K562 (cell line): ENCODE data around the gene GTF2A2. TPM values are rescaled to one million over a fixed set of nuclear protein-coding genes. Genes with fewer than 3 reads are reported as not detected.

Experiments
- ATAC-seq: fragments of 200-7000 bp; cut with Tn5 transposase; 3 replicates; pipeline ENCODE4 v1.9.1; 2020; ENCODE audit warnings: moderate library complexity
- BruUV-seq: library from RNA; stranded (reverse); fragments of 400-500 nt; replicated peaks from 2 replicates; lab custom pipeline; 2021; lab: Mats Ljungman, UMichigan
- CTCF ChIA-PET: fragments of 300-600 bp; formaldehyde crosslinking; extraction: SDS; loops from one replicate; lab custom pipeline; 2021; ENCODE audit warnings: low intra/inter-chr PET ratio; lab: Yijun Ruan, JAX
- POLR2A ChIA-PET: fragments of 300-600, 350-650 bp; sonication (Branson Sonifier 250); formaldehyde crosslinking; extraction: SDS; loops from one replicate; lab custom pipeline; 2021; ENCODE audit warnings: antibody characterized with exemption, inconsistent platforms; lab: Yijun Ruan, JAX
- DNase-seq, 4 experiments: peaks; one replicate each; pipeline versions ENCODE4 v3.0.0 to v3.0.0-alpha.2; 2011 to 2018; ENCODE audit warnings: low spot score in 3 of 4, mixed read lengths in 3 of 4; ENCODE audit errors: extremely low read depth in 1 of 4
- FAIRE-seq: peaks from 2 replicates; lab custom pipeline; 2011; peaks lifted over from hg19 to GRCh38; lab: Jason Lieb, UNC
- H2AFZ ChIP-seq: 2 replicates; pipeline ENCODE4 v1.6.0; 2011; ENCODE audit warnings: low read depth, low read length, control low read depth, inconsistent platforms
- H3K27ac ChIP-seq: fragments of 200-600 bp; 3 replicates; pipeline ENCODE4 v1.8.0; 2011; ENCODE audit warnings: low read depth, mild to moderate bottlenecking, control low read depth, inconsistent platforms, low read length, moderate library complexity, mixed read lengths; ENCODE audit errors: extremely low read depth
- H3K27me3 ChIP-seq, 2 experiments: fragments of 300-600 bp in 1 of 2; 2 replicates in 1 of 2; 3 replicates in 1 of 2; pipeline versions ENCODE4 v1.6.0 to v1.8.0; 2011; ENCODE audit warnings: inconsistent platforms in 2 of 2, low read length in 2 of 2, mild to moderate bottlenecking in 1 of 2, mixed read lengths in 1 of 2, moderate library complexity in 1 of 2; ENCODE audit not compliant: control insufficient read depth in 2 of 2, insufficient read depth in 2 of 2
- H3K36me3 ChIP-seq: fragments of 300-600 bp; 3 replicates; pipeline ENCODE4 v1.8.0; 2011; ENCODE audit warnings: mild to moderate bottlenecking, low read length, inconsistent platforms; ENCODE audit not compliant: control insufficient read depth, insufficient read depth
- H3K4me1 ChIP-seq, 2 experiments: fragments of 200-600 bp in 1 of 2; replicated peaks in 1 of 2; 2 replicates in 1 of 2; 3 replicates in 1 of 2; pipeline versions ENCODE4 v1.5.1 to v1.8.0; 2011; ENCODE audit warnings: inconsistent platforms in 2 of 2, low read length in 2 of 2, mild to moderate bottlenecking in 1 of 2, mixed read lengths in 1 of 2, moderate library complexity in 1 of 2; ENCODE audit not compliant: control insufficient read depth in 2 of 2, insufficient read depth in 2 of 2
- H3K4me2 ChIP-seq: 2 replicates; pipeline ENCODE4 v1.6.1; 2011; ENCODE audit warnings: low read length, control low read depth, inconsistent platforms, mixed read lengths; ENCODE audit not compliant: insufficient read depth
- H3K4me3 ChIP-seq: fragments of 200-600 bp; sonication (generic), shearing (Covaris generic); 2 replicates; pipeline ENCODE4 v1.5.1; 2016; ENCODE audit warnings: control low read depth, inconsistent platforms
- H3K79me2 ChIP-seq: fragments of 200-600 bp; 3 replicates; pipeline ENCODE4 v1.8.0; 2011; ENCODE audit warnings: low read length, inconsistent platforms; ENCODE audit not compliant: control insufficient read depth, insufficient read depth
- H3K9ac ChIP-seq, 2 experiments: 2 replicates each; pipeline versions ENCODE4 v1.6.0 to v1.6.1; 2011; ENCODE audit warnings: low read depth in 2 of 2, low read length in 2 of 2, control low read depth in 1 of 2, inconsistent platforms in 1 of 2, mild to moderate bottlenecking in 1 of 2, mixed read lengths in 1 of 2; ENCODE audit not compliant: insufficient read depth in 1 of 2
- H3K9me1 ChIP-seq: one replicate; pipeline ENCODE4 v1.6.0; 2011; ENCODE audit warnings: inconsistent platforms, mild to moderate bottlenecking, low read length, moderate library complexity; ENCODE audit not compliant: control insufficient read depth, insufficient read depth
- H3K9me3 ChIP-seq: replicated peaks from 2 replicates; pipeline ENCODE4 v1.5.1; 2011; ENCODE audit warnings: low read depth, low read length, inconsistent platforms; ENCODE audit not compliant: control insufficient read depth, insufficient read depth
- H4K20me1 ChIP-seq: replicated peaks from 2 replicates; pipeline ENCODE4 v1.6.1; 2011; ENCODE audit warnings: low read length, inconsistent platforms, mixed read lengths; ENCODE audit not compliant: control insufficient read depth, insufficient read depth
- ARID2 ChIP-seq: fragments of 450-650 bp; IDR thresholded peaks from 2 replicates; pipeline ENCODE4 v1.6.1; 2017; ENCODE audit warnings: antibody characterized with exemption, mild to moderate bottlenecking
- COPS2 ChIP-seq: fragments of 450-650 bp; conservative IDR thresholded peaks from 2 replicates; pipeline ENCODE4 v1.6.1; 2016; ENCODE audit warnings: mild to moderate bottlenecking, moderate library complexity
- ELF2 ChIP-seq: fragments of 250-450 bp; sonication (Bioruptor Pico); IDR thresholded peaks from 2 replicates; pipeline ENCODE4 v1.5.0; 2021; ENCODE audit warnings: mild to moderate bottlenecking
- GABPB2 ChIP-seq: fragments of 250-450 bp; sonication (Bioruptor Pico); conservative IDR thresholded peaks from 2 replicates; pipeline ENCODE4 v1.5.1; 2021; ENCODE audit warnings: mild to moderate bottlenecking
- NEUROD1 ChIP-seq: fragments of 150-350 bp; IDR thresholded peaks from 2 replicates; pipeline ENCODE4 v1.6.1; 2014; ENCODE audit warnings: borderline replicate concordance, low read length, low read depth; ENCODE audit not compliant: partially characterized antibody
- NR3C1 ChIP-seq: sonication (generic); formaldehyde crosslinking; IDR thresholded peaks from 2 replicates; pipeline ENCODE4 v1.8.1; 2022; ENCODE audit warnings: missing genetic modification reagents
- POLR3A ChIP-seq: IDR thresholded peaks from 2 replicates; pipeline ENCODE4 v1.6.1; 2011; ENCODE audit warnings: borderline replicate concordance, mild to moderate bottlenecking, moderate library complexity; ENCODE audit not compliant: insufficient read length, insufficient read depth; ENCODE audit errors: extremely low read depth
- THRAP3 ChIP-seq: fragments of 450-650 bp; IDR thresholded peaks from 2 replicates; pipeline ENCODE4 v1.6.1; 2016; ENCODE audit warnings: mild to moderate bottlenecking, inconsistent platforms, borderline replicate concordance
- VEZF1 ChIP-seq: fragments of 200-800 bp; sonication (Bioruptor generic); IDR thresholded peaks from 2 replicates; pipeline ENCODE4 v1.6.1; 2017; ENCODE audit warnings: missing genetic modification characterization, missing compliant biosample characterization
- ZC3H11A ChIP-seq: IDR thresholded peaks from 2 replicates; pipeline ENCODE4 v1.6.1; 2012; ENCODE audit warnings: low read depth, low read length, improper control_type of control experiment
- ZNF143 ChIP-seq: sonication (generic); formaldehyde crosslinking; IDR thresholded peaks from 2 replicates; pipeline ENCODE4 v1.9.0; 2022; ENCODE audit warnings: mild to moderate bottlenecking, missing genetic modification reagents
- WGBS: fragments of 100-300 bp; shearing (Covaris generic); methylation state at CpG from one replicate; pipeline ENCODE4 v1.1.6; 2016; ENCODE audit warnings: low coverage, mixed read lengths; ENCODE audit not compliant: insufficient coverage; ENCODE audit errors: missing lambda C conversion rate; 5-methylcytosine and 5-hydroxymethylcytosine counted together
- in situ Hi-C: fragments of 300-500 bp; cut with MboI; formaldehyde crosslinking; loops from 4 replicates; pipeline ENCODE4 v1.15.0; 2018; ENCODE audit warnings: inconsistent platforms, mixed read lengths
- intact Hi-C: fragments of 100-400 bp; cut with micrococcal nuclease; formaldehyde crosslinking; loops from 2 replicates; pipeline ENCODE4 v1.14.2; 2022
- polyA plus RNA-seq, 8 experiments: library from polyadenylated mRNA; depleted of rRNA in 4 of 8; stranded (reverse) in 5 of 8; unstranded in 3 of 8; fragments of >200 nt; fragmentation: Nextera tagmentation in 2 of 8; fragmentation: Illumina TruSeq in 1 of 8; extraction: Ambion mirVana in 2 of 8; extraction: Trizol in 1 of 8; gene quantifications; 2 replicates each; pipeline versions ENCODE4 v1.2.1 to v1.2.3, GENCODE V29; 2011 to 2014; ENCODE audit warnings: inconsistent platforms in 1 of 8, missing spikeins in 1 of 8
- total RNA-seq, 7 experiments: library from RNA; depleted of rRNA in 6 of 7; stranded (reverse); fragments of >200 nt in 6 of 7; fragmentation: Illumina TruSeq in 2 of 7; extraction: Trizol in 2 of 7; gene quantifications; 2 replicates each; pipeline versions ENCODE4 v1.2.1 to v1.2.3, GENCODE V29; 2011 to 2021; ENCODE audit warnings: low replicate concordance in 1 of 7
- TF ChIP-seq, protein P1 (sequence below): fragments of 250-450 bp; sonication (Bioruptor Pico); IDR thresholded peaks from 2 replicates; pipeline ENCODE4 v1.8.0; 2022; ENCODE audit warnings: moderate library complexity, mild to moderate bottlenecking, inconsistent platforms

The GTF2A2 gene
- total and polyA plus RNA-seq, 9 of the 15 experiments (the other 6 are each of a cell fraction or from before 2014, with no cell fraction given): 128 to 656 (median 172) TPM

DNA sequence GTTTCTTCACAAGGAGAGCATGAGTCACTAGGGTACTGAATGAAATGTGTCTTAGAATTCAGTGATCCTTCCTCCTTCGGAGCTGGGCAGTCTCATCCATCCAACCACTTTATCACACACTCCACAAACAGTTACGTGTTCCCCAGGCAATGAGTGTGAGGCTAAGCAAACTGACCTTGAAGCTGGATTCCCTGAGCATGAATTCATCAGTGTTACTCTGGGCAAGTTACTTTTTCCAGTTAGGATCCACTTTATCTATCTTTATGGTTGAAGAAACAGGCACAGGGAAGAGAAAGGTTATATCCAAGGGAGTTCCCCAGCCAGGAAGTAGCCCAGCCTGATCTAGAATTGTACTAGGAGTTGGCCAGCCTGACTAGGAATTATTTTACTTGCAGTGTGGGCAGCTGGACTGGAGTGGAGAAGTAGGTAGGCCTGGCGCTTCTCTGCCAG lies 62.8 kb downstream of the GTF2A2 start:
- 3% methylated on average over 3 of the region's 3 CpGs for WGBS
- intact Hi-C loops (no loop called here), in situ Hi-C loops (no loop called here)
- Histone ChIP-seq H3K9ac (no peak overlapping the region), H3K4me3 (no peak overlapping the region), H3K4me1 (no peaks in the 10 kb centered on the region), H3K79me2 (no peaks in the 10 kb centered on the region), H3K9me3 (no peaks in the 10 kb centered on the region), H3K36me3 (no peaks in the 10 kb centered on the region), H3K4me2 (no peak overlapping the region), H4K20me1 (no peaks in the 10 kb centered on the region), H3K27ac (no peak overlapping the region), H3K27me3 (peaks cover 7 to 10% of the 10 kb centered on the region in 2 experiments; a peak in 4 of 5 replicates), H3K9me1 (no peaks in the 10 kb centered on the region), H2AFZ (no peak overlapping the region)
- ATAC-seq (no peak), DNase-seq (no peak), FAIRE-seq (peak; percentile 11)
- CTCF ChIA-PET: no interaction called here
- TF ChIP-seq, protein P1, sequence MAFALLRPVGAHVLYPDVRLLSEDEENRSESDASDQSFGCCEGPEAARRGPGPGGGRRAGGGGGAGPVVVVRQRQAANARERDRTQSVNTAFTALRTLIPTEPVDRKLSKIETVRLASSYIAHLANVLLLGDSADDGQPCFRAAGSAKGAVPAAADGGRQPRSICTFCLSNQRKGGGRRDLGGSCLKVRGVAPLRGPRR (CRISPR knock-in tag): no peak
- TF ChIP-seq ARID2 (no peak), POLR3A (no peak), VEZF1 (CRISPR knock-in tag) (no peak), THRAP3 (no peak), NR3C1 (no peak), ZNF143 (no peak), ELF2 (CRISPR knock-in tag) (no peak), COPS2 (no peak), GABPB2 (CRISPR knock-in tag) (no peak), ZC3H11A (no peak), NEUROD1 (no peak)
- BruUV-seq: no TSS peak
- POLR2A ChIA-PET: interaction anchor here (0.9 kb wide), 1 partner anchor 51 kb away, joined by 3 read pairs; no protein-coding TSS in a partner anchor
